Colonic mucosa (tissue), 4 donors: Measurements from ENCODE around the gene NOP58. TPM values are rescaled to one million over a fixed set of nuclear protein-coding genes. Genes with fewer than 3 reads are reported as not detected.
"Not testable (repeated sequence)": the region's sequence is repeated elsewhere in the genome, so short reads cannot be mapped to it uniquely, and the experiment has no call there.

Source experiments
- DNase-seq: peaks from one replicate; pipeline ENCODE4 v3.0.0-alpha.2; 2020
- H3K27ac ChIP-seq: fragments of 200-600 bp; one replicate; pipeline ENCODE4 v1.8.0; 2021
- H3K27me3 ChIP-seq: fragments of 200-600 bp; one replicate; pipeline ENCODE4 v1.8.0; 2021
- H3K36me3 ChIP-seq: fragments of 200-600 bp; one replicate; pipeline ENCODE4 v1.8.0; 2021
- H3K4me1 ChIP-seq: fragments of 200-600 bp; one replicate; pipeline ENCODE4 v1.8.0; 2021; ENCODE audit warnings: mild to moderate bottlenecking
- H3K4me3 ChIP-seq: fragments of 200-600 bp; one replicate; pipeline ENCODE4 v1.8.0; 2021
- H3K9ac ChIP-seq, 2 donors: one replicate each; pipeline ENCODE4 v1.7.0; 2013; ENCODE audit warnings: control low read depth in 2 of 2, low read depth in 2 of 2, low read length in 2 of 2
- H3K9me3 ChIP-seq: fragments of 200-600 bp; one replicate; pipeline ENCODE4 v1.8.0; 2021
- CTCF ChIP-seq: fragments of 200-600 bp; IDR thresholded peaks from one replicate; pipeline ENCODE4 v1.8.0; 2022; ENCODE audit warnings: antibody characterized with exemption, mild to moderate bottlenecking
- intact Hi-C: fragments of 100-400 bp; cut with DNase I; formaldehyde crosslinking; loops from one replicate; pipeline ENCODE4 v1.14.1; 2022
- total RNA-seq, 2 donors: library from RNA; stranded (reverse); fragmentation: NEBNext Ultra II Directional in 1 of 2; extraction: Animal tissue kit (Norgen Biotek cat#: 25700) in 1 of 2; gene quantifications; one replicate each; pipeline ENCODE4 v1.2.1, GENCODE V29; 2021
- donor health status: healthy.
- donor health status: DM: no; HTN: no; CAD: no.
- donor health status: DM: no; HTN: no; CAD: no.

Gene NOP58
- total RNA-seq, 2 donors from 2014 or later: 34.3 to 62.7 TPM

DNA sequence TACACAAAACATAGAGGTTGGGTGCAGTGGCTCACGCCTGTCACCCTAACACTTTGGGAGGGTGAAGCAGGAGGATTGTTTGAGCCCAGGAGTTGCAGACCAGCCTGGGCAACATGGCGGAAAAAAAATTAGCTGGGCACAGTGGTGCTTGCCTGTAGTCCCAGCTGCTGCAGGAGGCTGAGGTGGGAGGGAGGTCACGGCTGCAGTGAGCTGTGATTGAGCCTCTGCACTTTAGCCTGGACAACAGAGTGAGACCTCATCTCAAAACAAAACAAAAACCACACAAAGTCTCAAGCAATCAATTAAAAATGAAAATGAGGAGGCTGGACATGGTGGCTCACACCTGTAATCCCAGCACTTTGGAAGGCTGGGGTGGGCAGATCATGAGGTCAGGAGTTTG lies 4.9 kb downstream of the NOP58 start:
- Histone ChIP-seq H3K9me3 (no peaks in the 10 kb centered on the region), H3K27ac (no peak overlapping the region), H3K36me3 (no peaks in the 10 kb centered on the region), H3K27me3 (no peaks in the 10 kb centered on the region), H3K9ac (no peak overlapping the region), H3K4me3 (no peak overlapping the region), H3K4me1 (no peaks in the 10 kb centered on the region)
- no peak for DNase-seq
- no peak for TF ChIP-seq CTCF
- intact Hi-C loops: no loop called here

DNA sequence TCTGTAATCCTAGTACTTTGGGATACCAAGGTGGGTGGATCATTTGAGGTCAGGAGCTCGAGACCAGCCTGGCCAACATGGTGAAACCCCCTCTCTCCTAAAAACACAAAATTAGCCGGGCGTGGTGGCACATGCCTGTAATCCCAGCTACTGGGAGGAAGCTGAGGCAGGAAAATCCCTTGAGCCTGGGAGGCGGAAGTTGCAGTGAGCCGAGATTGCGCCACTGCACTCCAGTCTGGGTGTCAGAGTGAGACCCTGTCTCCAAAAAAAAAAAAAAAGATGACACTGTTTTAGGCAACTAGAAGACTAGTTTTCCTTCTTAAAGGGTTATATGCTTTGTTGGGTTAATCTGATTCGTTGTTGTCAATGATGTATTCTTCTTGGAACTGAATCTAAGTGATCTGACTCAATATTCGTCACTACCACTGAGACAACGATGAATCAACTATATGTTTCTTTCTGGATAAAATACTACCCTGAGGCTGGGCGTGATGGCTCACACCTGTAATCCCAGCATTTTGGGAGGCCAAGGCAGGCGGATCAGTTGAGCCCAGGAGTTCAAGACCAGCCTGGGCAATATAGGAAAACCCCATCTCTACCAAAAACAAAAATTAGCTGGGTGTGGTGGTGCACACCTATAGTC lies 10.6 kb downstream of the NOP58 start:
- not testable (repeated sequence) for H3K9ac ChIP-seq

DNA sequence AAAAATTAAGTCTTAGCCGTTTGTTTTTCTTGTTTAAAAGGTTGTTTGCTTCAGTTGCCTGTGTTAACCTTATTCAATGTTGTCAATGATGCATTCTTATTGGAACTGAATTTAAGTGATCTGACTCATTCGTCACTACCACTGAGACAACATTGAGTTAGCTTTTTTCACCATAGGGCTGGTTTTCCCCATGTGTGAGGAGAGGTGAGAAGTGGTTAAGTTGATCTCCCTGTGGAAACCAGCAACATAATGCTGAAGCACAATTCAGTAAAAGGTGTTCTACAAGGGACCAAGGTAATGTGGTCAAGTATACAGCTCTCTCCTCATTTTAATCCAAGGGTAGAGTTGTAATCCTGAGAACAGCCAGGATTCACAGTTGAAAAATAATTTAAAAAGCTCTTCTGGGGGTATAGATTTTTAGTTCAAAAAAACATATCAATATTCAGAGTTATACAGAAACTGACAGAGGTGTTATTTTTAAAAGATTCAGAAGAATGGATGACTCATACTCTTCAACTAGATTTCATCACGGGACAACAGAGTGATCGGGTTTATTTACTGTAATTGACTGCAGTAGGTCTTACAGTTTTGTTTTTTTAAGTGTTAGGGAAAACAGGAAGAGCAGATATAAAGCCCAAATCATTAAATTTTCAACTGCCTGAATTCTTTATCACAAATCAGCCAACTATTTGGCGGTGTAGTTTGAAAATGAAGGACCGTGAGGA lies 12.6 kb downstream of the NOP58 start:
- H3K27ac ChIP-seq: peak overlapping the region; percentile 2

More for the DNA sequence above, 10.6 kb downstream of the NOP58 start:
- H3K9me3 ChIP-seq, H3K4me3 ChIP-seq, H3K27me3 ChIP-seq, DNase-seq, H3K27ac ChIP-seq, intact Hi-C loops, H3K4me1 ChIP-seq, H3K36me3 ChIP-seq: not testable (repeated sequence)

DNA sequence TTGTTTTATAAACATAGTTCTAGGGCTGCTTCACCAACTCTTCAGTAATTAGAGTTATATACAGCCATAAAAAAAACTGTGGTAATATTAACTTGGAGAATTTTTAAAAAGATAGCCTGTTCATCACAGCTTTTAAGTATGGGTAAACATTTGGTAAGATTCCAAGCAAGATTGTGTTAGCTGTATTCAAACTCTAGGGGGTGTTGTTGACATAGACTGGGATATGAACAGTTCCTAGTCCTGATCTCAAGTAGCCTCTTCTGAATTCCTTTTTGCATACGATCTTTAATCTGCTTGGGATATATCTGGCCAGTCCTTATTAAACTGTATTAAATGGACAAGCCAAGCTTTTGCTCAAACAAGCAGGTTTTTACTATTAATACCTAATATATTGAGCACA lies 13.4 kb downstream of the NOP58 start:
- Histone ChIP-seq H3K27ac (no peak overlapping the region), H3K4me3 (no peak overlapping the region), H3K36me3 (peaks cover 6% of the 10 kb centered on the region), H3K9ac (no peak overlapping the region), H3K9me3 (no peaks in the 10 kb centered on the region), H3K27me3 (no peaks in the 10 kb centered on the region), H3K4me1 (no peaks in the 10 kb centered on the region)
- peak; percentile 41 for TF ChIP-seq CTCF
- intact Hi-C loops: no loop called here
- DNase-seq: no peak

More for the DNA sequence above, 12.6 kb downstream of the NOP58 start:
- H3K9me3 ChIP-seq: no peaks in the 10 kb centered on the region
- H3K9ac ChIP-seq: no peak overlapping the region
- no peaks in the 10 kb centered on the region for H3K27me3 ChIP-seq
- no peak for DNase-seq
- TF ChIP-seq CTCF: no peak
- no peak overlapping the region for H3K4me3 ChIP-seq
- intact Hi-C loops: no loop called here
- no peaks in the 10 kb centered on the region for H3K4me1 ChIP-seq
- H3K36me3 ChIP-seq: no peaks in the 10 kb centered on the region

DNA sequence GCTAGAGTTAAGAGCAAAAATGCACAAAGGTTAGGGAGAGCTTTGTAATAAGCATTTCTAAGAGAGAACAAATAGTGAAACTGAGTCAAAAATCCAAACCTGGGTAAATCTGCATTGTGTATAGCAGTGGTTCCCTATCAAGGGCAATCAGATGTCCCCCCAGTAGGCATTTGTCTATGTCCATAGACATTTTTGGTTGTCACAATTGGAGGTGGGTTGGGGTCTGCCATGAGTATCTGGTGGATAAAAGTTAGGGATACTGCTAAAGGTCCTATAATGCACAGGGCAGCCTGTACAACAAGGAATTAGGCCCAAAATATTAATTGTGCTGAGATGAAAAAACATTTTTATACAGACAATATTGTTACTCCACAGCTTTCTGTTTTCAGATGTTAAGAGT lies 21.0 kb downstream of the NOP58 start:
- H3K27me3 ChIP-seq: no peaks in the 10 kb centered on the region
- no peak overlapping the region for H3K4me3 ChIP-seq
- no peak for TF ChIP-seq CTCF
- no peak for DNase-seq
- intact Hi-C loops: no loop called here
- no peak overlapping the region for H3K9ac ChIP-seq
- H3K27ac ChIP-seq: no peak overlapping the region
- no peaks in the 10 kb centered on the region for H3K9me3 ChIP-seq
- peaks cover 23% of the 10 kb centered on the region for H3K36me3 ChIP-seq
- no peaks in the 10 kb centered on the region for H3K4me1 ChIP-seq
